Smooth muscle cell (in vitro differentiated cells): ENCODE data around the gene TH. TPM values are rescaled to one million over a fixed set of nuclear protein-coding genes. Genes with fewer than 3 reads are reported as not detected.

Experiments used
- DNase-seq: peaks from one replicate; lab custom pipeline; 2025; ENCODE audit not compliant: unreplicated experiment; lab: John Stamatoyannopoulos, UW
- H2AFZ ChIP-seq: fragments of 200-600 bp; sonication (generic); 2 replicates; pipeline ENCODE4 v1.6.0; 2016; ENCODE audit warnings: antibody characterized with exemption, low read depth, mild to moderate bottlenecking
- H3F3A ChIP-seq: fragments of 200-600 bp; sonication (generic); 2 replicates; pipeline ENCODE4 v1.6.0; 2017; ENCODE audit warnings: antibody characterized with exemption, low read depth
- H3K27ac ChIP-seq: fragments of 200-600 bp; sonication (generic); 2 replicates; pipeline ENCODE4 v1.5.1; 2016; ENCODE audit warnings: low read depth, mild to moderate bottlenecking
- H3K27me3 ChIP-seq: fragments of 200-600 bp; sonication (generic); 2 replicates; pipeline ENCODE4 v1.6.1; 2016; ENCODE audit warnings: low read depth, mild to moderate bottlenecking
- H3K36me3 ChIP-seq: fragments of 200-600 bp; sonication (generic); 2 replicates; pipeline ENCODE4 v1.5.1; 2016; ENCODE audit warnings: low read depth
- H3K4me1 ChIP-seq: fragments of 200-600 bp; sonication (generic); 2 replicates; pipeline ENCODE4 v1.5.1; 2016; ENCODE audit warnings: low read depth
- H3K4me2 ChIP-seq: fragments of 200-600 bp; sonication (generic); 2 replicates; pipeline ENCODE4 v1.6.0; 2016; ENCODE audit warnings: mild to moderate bottlenecking
- H3K4me3 ChIP-seq: fragments of 200-600 bp; sonication (generic); 2 replicates; pipeline ENCODE4 v1.5.1; 2016; ENCODE audit warnings: mild to moderate bottlenecking
- H3K79me2 ChIP-seq: fragments of 200-600 bp; sonication (generic); 2 replicates; pipeline ENCODE4 v1.6.0; 2016; ENCODE audit warnings: low read depth, mild to moderate bottlenecking
- H3K9ac ChIP-seq: fragments of 200-600 bp; sonication (generic); 2 replicates; pipeline ENCODE4 v1.6.0; 2016; ENCODE audit warnings: low read depth
- H3K9me3 ChIP-seq: fragments of 200-600 bp; sonication (generic); replicated peaks from 2 replicates; pipeline ENCODE4 v1.5.1; 2016; ENCODE audit warnings: low read depth
- H4K20me1 ChIP-seq: fragments of 200-600 bp; sonication (generic); 2 replicates; pipeline ENCODE4 v1.6.0; 2016; ENCODE audit warnings: low read depth
- CTCF ChIP-seq: fragments of 200-600 bp; sonication (generic); IDR thresholded peaks from 2 replicates; pipeline ENCODE4 v1.5.1; 2017; ENCODE audit warnings: borderline replicate concordance, mild to moderate bottlenecking, antibody characterized with exemption; ENCODE audit not compliant: insufficient read depth, poor library complexity, severe bottlenecking
- WGBS: methylation state at CpG from one replicate; pipeline ENCODE4 v1.1.7; 2016; ENCODE audit warnings: low lambda C conversion rate; 5-methylcytosine and 5-hydroxymethylcytosine counted together
- polyA plus RNA-seq: library from polyadenylated mRNA; unstranded; fragments of >200 nt; fragmentation: Nextera tagmentation; extraction: Ambion mirVana; gene quantifications from 2 replicates; pipeline ENCODE4 v1.2.1, GENCODE V29; 2016
- total RNA-seq: library from RNA; depleted of rRNA; stranded (reverse); fragments of >200 nt; gene quantifications from 2 replicates; pipeline ENCODE4 v1.2.3, GENCODE V29; 2014

Gene TH
- total and polyA plus RNA-seq, 2 experiments from 2014 or later, result not detected

- Histone ChIP-seq H3K36me3 (no peaks in the 10 kb centered on the region), H3K4me2 (peak overlapping the region; percentile 98), H3K27me3 (no peaks in the 10 kb centered on the region), H3K4me1 (peaks cover 25% of the 10 kb centered on the region), H3K9ac (peak overlapping the region; percentile 62), H4K20me1 (peaks cover 65% of the 10 kb centered on the region), H3K27ac (peak overlapping the region; percentile 62), H3K9me3 (no peaks in the 10 kb centered on the region), H3K79me2 (peaks cover 82% of the 10 kb centered on the region), H3K4me3 (peak overlapping the region; percentile 92), H3F3A (peaks cover 59% of the 10 kb centered on the region), H2AFZ (no peak overlapping the region)
- WGBS, result under 1% methylated on average over 32 of the region's 50 CpGs
- DNase-seq, result peak; percentile 77
- no peak for TF ChIP-seq CTCF
These were observed 34.2 kb downstream of the TH start for GRCh38 chr11:2137202-2138067.

- Histone ChIP-seq H3K4me3 (peak overlapping the region; percentile 92), H3K9me3 (no peaks in the 10 kb centered on the region), H3K36me3 (no peaks in the 10 kb centered on the region), H3K79me2 (peaks cover 79% of the 10 kb centered on the region), H3K4me2 (peak overlapping the region; percentile 98), H3K4me1 (peaks cover 24% of the 10 kb centered on the region), H4K20me1 (peaks cover 71% of the 10 kb centered on the region), H3K27ac (no peak overlapping the region), H3F3A (peaks cover 65% of the 10 kb centered on the region), H3K27me3 (no peaks in the 10 kb centered on the region), H2AFZ (no peak overlapping the region), H3K9ac (peak overlapping the region; percentile 62)
- DNase-seq, result no peak
- TF ChIP-seq CTCF, result no peak
- WGBS, result no CpG with 5 or more reads among the region's 8 CpGs
These were observed 34.7 kb downstream of the TH start for GRCh38 chr11:2136952-2137201.

GRCh38 chr11:2136209-2136951 is 35.2 kb downstream of the TH start:
- Histone ChIP-seq H3K27me3 (no peaks in the 10 kb centered on the region), H3K27ac (no peak overlapping the region), H3F3A (peaks cover 70% of the 10 kb centered on the region), H3K4me2 (peak overlapping the region; percentile 98), H3K9ac (peak overlapping the region; percentile 62), H3K79me2 (peaks cover 74% of the 10 kb centered on the region), H4K20me1 (peaks cover 76% of the 10 kb centered on the region), H2AFZ (no peak overlapping the region), H3K4me1 (peaks cover 20% of the 10 kb centered on the region), H3K9me3 (no peaks in the 10 kb centered on the region), H3K36me3 (no peaks in the 10 kb centered on the region), H3K4me3 (peak overlapping the region; percentile 92)
- WGBS, result 50% methylated on average over 24 of the region's 24 CpGs
- TF ChIP-seq CTCF, result no peak
- DNase-seq, result no peak
